H9 (cell line): ENCODE data around the gene CD209. TPM values are rescaled to one million over a fixed set of nuclear protein-coding genes. Genes with fewer than 3 reads are reported as not detected.

Experiments used
- DNase-seq: peaks from one replicate; pipeline ENCODE4 v3.0.0-alpha.2; 2017
- H2AFZ ChIP-seq: one replicate; pipeline ENCODE4 v1.6.1; 2013; ENCODE audit warnings: mild to moderate bottlenecking, low read length, control low read depth, moderate library complexity
- H2AK5ac ChIP-seq: 2 replicates; pipeline ENCODE4 v1.6.1; 2013; ENCODE audit warnings: low read length, control low read depth, mixed read lengths; ENCODE audit not compliant: insufficient read length
- H2BK120ac ChIP-seq: one replicate; pipeline ENCODE4 v1.6.1; 2013; ENCODE audit warnings: low read depth, mild to moderate bottlenecking, low read length, control low read depth, inconsistent platforms; ENCODE audit not compliant: poor library complexity, severe bottlenecking
- H2BK12ac ChIP-seq: 2 replicates; pipeline ENCODE4 v1.6.1; 2013; ENCODE audit warnings: low read length, control low read depth, mixed read lengths, low read depth; ENCODE audit not compliant: insufficient read length
- H2BK15ac ChIP-seq: 2 replicates; pipeline ENCODE4 v1.6.1; 2013; ENCODE audit warnings: low read depth, low read length, control low read depth
- H2BK20ac ChIP-seq: one replicate; pipeline ENCODE4 v1.6.1; 2013; ENCODE audit warnings: low read depth, mild to moderate bottlenecking, low read length, control low read depth, inconsistent platforms; ENCODE audit not compliant: poor library complexity, severe bottlenecking
- H2BK5ac ChIP-seq: 2 replicates; pipeline ENCODE4 v1.6.1; 2013; ENCODE audit warnings: low read length, control low read depth, mixed read lengths; ENCODE audit not compliant: insufficient read length
- H3K14ac ChIP-seq: 2 replicates; pipeline ENCODE4 v1.6.1; 2013; ENCODE audit warnings: low read length, control low read depth; ENCODE audit not compliant: insufficient read depth
- H3K18ac ChIP-seq: 2 replicates; pipeline ENCODE4 v1.6.1; 2013; ENCODE audit warnings: low read depth, mild to moderate bottlenecking, mixed read lengths, low read length, control low read depth; ENCODE audit not compliant: insufficient read length
- H3K23ac ChIP-seq: 2 replicates; pipeline ENCODE4 v1.6.1; 2013; ENCODE audit warnings: low read length, control low read depth, mixed read lengths, low read depth; ENCODE audit not compliant: insufficient read length
- H3K23me2 ChIP-seq: 2 replicates; pipeline ENCODE4 v1.6.1; 2013; ENCODE audit warnings: low read depth, mild to moderate bottlenecking, mixed read lengths, low read length, control low read depth; ENCODE audit not compliant: insufficient read length, poor library complexity, severe bottlenecking
- H3K27ac ChIP-seq: 2 replicates; pipeline ENCODE4 v1.5.1; 2013; ENCODE audit warnings: low read length, control low read depth, mixed read lengths, low read depth; ENCODE audit not compliant: insufficient read length
- H3K27me3 ChIP-seq: 2 replicates; pipeline ENCODE4 v1.6.1; 2013; ENCODE audit warnings: low read length, control low read depth, inconsistent platforms; ENCODE audit not compliant: insufficient read depth
- H3K4ac ChIP-seq: 2 replicates; pipeline ENCODE4 v1.6.1; 2013; ENCODE audit warnings: low read depth, mild to moderate bottlenecking, control low read depth, inconsistent platforms, low read length, moderate library complexity
- H3K4me1 ChIP-seq: 2 replicates; pipeline ENCODE4 v1.6.1; 2013; ENCODE audit warnings: low read length, control low read depth, inconsistent platforms; ENCODE audit not compliant: insufficient read depth
- H3K4me2 ChIP-seq: 2 replicates; pipeline ENCODE4 v1.6.1; 2013; ENCODE audit warnings: low read length, control low read depth, mixed read lengths; ENCODE audit not compliant: insufficient read length, insufficient read depth
- H3K56ac ChIP-seq: 2 replicates; pipeline ENCODE4 v1.6.1; 2013; ENCODE audit warnings: low read depth, mild to moderate bottlenecking, mixed read lengths, low read length, control low read depth; ENCODE audit not compliant: insufficient read length
- H3K79me1 ChIP-seq: 2 replicates; pipeline ENCODE4 v1.6.1; 2013; ENCODE audit warnings: low read depth, mild to moderate bottlenecking, moderate library complexity, low read length, control low read depth, inconsistent platforms; ENCODE audit not compliant: insufficient read depth, poor library complexity, severe bottlenecking
- H3K79me2 ChIP-seq: 2 replicates; pipeline ENCODE4 v1.6.1; 2013; ENCODE audit warnings: low read length, control low read depth, inconsistent platforms; ENCODE audit not compliant: insufficient read depth
- H3K9ac ChIP-seq: 2 replicates; pipeline ENCODE4 v1.6.1; 2013; ENCODE audit warnings: low read length, control low read depth, mixed read lengths; ENCODE audit not compliant: insufficient read length; ENCODE audit errors: extremely low read depth
- H3K9me3 ChIP-seq: one replicate; pipeline ENCODE4 v1.6.1; 2013; ENCODE audit warnings: low read depth, low read length, inconsistent platforms; ENCODE audit not compliant: control insufficient read depth
- H3T11ph ChIP-seq: one replicate; pipeline ENCODE4 v1.6.1; 2013; ENCODE audit warnings: mild to moderate bottlenecking, low read length, control low read depth, inconsistent platforms
- H4K20me1 ChIP-seq: one replicate; pipeline ENCODE4 v1.6.1; 2013; ENCODE audit not compliant: control insufficient read depth, insufficient read length, insufficient read depth
- H4K5ac ChIP-seq: 2 replicates; pipeline ENCODE4 v1.6.1; 2013; ENCODE audit warnings: low read depth, mild to moderate bottlenecking, mixed read lengths, low read length, control low read depth; ENCODE audit not compliant: insufficient read length
- H4K8ac ChIP-seq: replicated peaks from 2 replicates; pipeline ENCODE4 v1.6.1; 2013; ENCODE audit warnings: low read length, control low read depth, mixed read lengths, low read depth; ENCODE audit not compliant: insufficient read length
- H4K91ac ChIP-seq: 2 replicates; pipeline ENCODE4 v1.6.1; 2013; ENCODE audit warnings: low read depth, mild to moderate bottlenecking, moderate library complexity, mixed read lengths, low read length, control low read depth; ENCODE audit not compliant: insufficient read length
- H3K27ac Mint-ChIP-seq, 3 experiments: 2 replicates in 2 of 3; 3 replicates in 1 of 3; pipeline ENCODE4 v1.8.0; 2020 to 2021; ENCODE audit warnings: mixed read lengths in 3 of 3, mild to moderate bottlenecking in 1 of 3, moderate library complexity in 1 of 3
- H3K27me3 Mint-ChIP-seq: 2 replicates; pipeline ENCODE4 v1.8.0; 2021; ENCODE audit warnings: low read depth, mild to moderate bottlenecking, moderate library complexity, mixed read lengths
- H3K36me3 Mint-ChIP-seq, 3 experiments: 2 replicates in 2 of 3; 3 replicates in 1 of 3; pipeline ENCODE4 v1.8.0; 2020 to 2021; ENCODE audit warnings: low read depth in 3 of 3, mixed read lengths in 3 of 3; ENCODE audit not compliant: insufficient read depth in 1 of 3
- H3K4me1 Mint-ChIP-seq, 2 experiments: 2 replicates each; pipeline ENCODE4 v1.8.0; 2020; ENCODE audit warnings: mixed read lengths in 2 of 2
- H3K4me3 Mint-ChIP-seq, 2 experiments: 2 replicates in 1 of 2; 3 replicates in 1 of 2; pipeline ENCODE4 v1.8.0; 2020 to 2021; ENCODE audit warnings: mild to moderate bottlenecking in 2 of 2, mixed read lengths in 2 of 2, moderate library complexity in 1 of 2
- H3K9me3 Mint-ChIP-seq, 2 experiments: 2 replicates in 1 of 2; 3 replicates in 1 of 2; pipeline ENCODE4 v1.8.0; 2020; ENCODE audit warnings: mild to moderate bottlenecking in 2 of 2, mixed read lengths in 2 of 2, moderate library complexity in 1 of 2
- CTCF ChIP-seq: fragments of 200-600 bp; sonication (generic); conservative IDR thresholded peaks from 3 replicates; pipeline ENCODE4 v1.8.0; 2021; ENCODE audit warnings: antibody characterized with exemption, mild to moderate bottlenecking
- WGBS: extraction: QIAGEN DNeasy Blood & Tissue Kit; methylation state at CpG from one replicate; pipeline ENCODE4 v1.1.7; 2013; ENCODE audit warnings: missing lambda C conversion rate, low lambda C conversion rate, mixed read lengths; ENCODE audit not compliant: insufficient read length; ENCODE audit errors: extremely low coverage; 5-methylcytosine and 5-hydroxymethylcytosine counted together
- total RNA-seq: library from RNA; stranded (reverse); gene quantifications from 2 replicates; pipeline ENCODE4 v1.2.1, GENCODE V29; 2021

Gene CD209
- total RNA-seq, 1 experiment from 2014 or later = not detected

DNA sequence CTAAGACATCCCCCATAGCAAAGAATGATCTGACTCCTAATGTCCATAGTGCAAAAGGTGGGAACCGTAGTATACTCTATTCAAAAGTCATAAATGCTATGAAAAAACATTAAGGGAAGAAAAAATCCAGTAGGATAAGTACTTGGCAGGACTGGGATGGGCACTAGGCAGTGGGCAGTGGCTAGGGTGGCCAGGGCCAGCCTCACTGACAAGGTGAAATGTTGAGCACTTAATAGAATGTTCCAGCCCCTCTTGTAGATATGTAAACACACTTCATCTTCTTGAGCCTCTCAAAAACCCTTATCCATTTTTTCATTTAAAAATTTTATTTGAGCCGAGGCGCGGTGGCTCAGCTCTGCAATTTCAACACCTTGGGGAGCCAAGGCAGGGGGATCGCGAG, 14.0 kb downstream of the CD209 start:
- Histone ChIP-seq H3K27ac (no peak overlapping the region), H3K79me1 (no peaks in the 10 kb centered on the region), H2BK5ac (no peak overlapping the region), H2AK5ac (no peak overlapping the region), H3K27me3 (peaks cover 17% of the 10 kb centered on the region; the same call in 1 of the 2 replicates), H3K9me3 (no peaks in the 10 kb centered on the region), H3K4ac (no peak overlapping the region), H3K18ac (no peak overlapping the region), H4K5ac (no peak overlapping the region), H3K23me2 (peaks cover 7% of the 10 kb centered on the region), H4K91ac (no peak overlapping the region), H3K56ac (no peak overlapping the region), H3K9ac (no peak overlapping the region), H3K4me2 (no peak overlapping the region), H4K8ac (no peak overlapping the region), H3K4me1 (no peaks in the 10 kb centered on the region), H2BK120ac (no peak overlapping the region), H3T11ph (no peak overlapping the region), H3K23ac (no peak overlapping the region), H3K79me2 (no peaks in the 10 kb centered on the region), H2AFZ (no peak overlapping the region), H2BK20ac (no peak overlapping the region), H4K20me1 (no peaks in the 10 kb centered on the region), H2BK12ac (no peak overlapping the region), H2BK15ac (no peak overlapping the region), H3K14ac (no peak overlapping the region)
- Mint-ChIP-seq H3K4me3 (no peak overlapping the region), H3K4me1 (peaks cover 6 to 21% of the 10 kb centered on the region in 2 experiments), H3K27ac (no peak overlapping the region), H3K27me3 (peaks cover 92% of the 10 kb centered on the region), H3K9me3 (no peaks in the 10 kb centered on the region; a peak in 1 of 5 replicates), H3K36me3 (no peaks in the 10 kb centered on the region)
- no peak for DNase-seq
- no peak for TF ChIP-seq CTCF
- no CpG with 5 or more reads among the region's 6 CpGs for WGBS
